HG02970 (cell line): ENCODE data around the gene LINGO3.

Source experiments
- ATAC-seq: cut with Tn5 transposase; IDR thresholded peaks from one replicate; pipeline ENCODE4 v1.9.1; 2021; ENCODE audit warnings: mild to moderate bottlenecking, moderate library complexity, moderate number of reproducible peaks; ENCODE audit not compliant: unreplicated experiment, low FRiP score

The LINGO3 gene

GRCh38 chr19:2328401-2329148, 20.6 kb upstream of the LINGO3 start, which contains the start of the genes LSM7 and SPPL2B:
Gene LSM7, minus strand, starts transcription at chr19:2328586. Its CDS starts 20 bp downstream, at chr19:2328566.
Gene SPPL2B, plus strand, starts transcription at chr19:2328684. Its CDS starts 26 bp downstream, at chr19:2328710.
- ATAC-seq: peak; percentile 77

- peak; percentile 6 for ATAC-seq
These were observed 19.9 kb upstream of the LINGO3 start for GRCh38 chr19:2327773-2328400.

GRCh38 chr19:2326699-2327360, 18.9 kb upstream of the LINGO3 start:
- ATAC-seq: no peak

DNA sequence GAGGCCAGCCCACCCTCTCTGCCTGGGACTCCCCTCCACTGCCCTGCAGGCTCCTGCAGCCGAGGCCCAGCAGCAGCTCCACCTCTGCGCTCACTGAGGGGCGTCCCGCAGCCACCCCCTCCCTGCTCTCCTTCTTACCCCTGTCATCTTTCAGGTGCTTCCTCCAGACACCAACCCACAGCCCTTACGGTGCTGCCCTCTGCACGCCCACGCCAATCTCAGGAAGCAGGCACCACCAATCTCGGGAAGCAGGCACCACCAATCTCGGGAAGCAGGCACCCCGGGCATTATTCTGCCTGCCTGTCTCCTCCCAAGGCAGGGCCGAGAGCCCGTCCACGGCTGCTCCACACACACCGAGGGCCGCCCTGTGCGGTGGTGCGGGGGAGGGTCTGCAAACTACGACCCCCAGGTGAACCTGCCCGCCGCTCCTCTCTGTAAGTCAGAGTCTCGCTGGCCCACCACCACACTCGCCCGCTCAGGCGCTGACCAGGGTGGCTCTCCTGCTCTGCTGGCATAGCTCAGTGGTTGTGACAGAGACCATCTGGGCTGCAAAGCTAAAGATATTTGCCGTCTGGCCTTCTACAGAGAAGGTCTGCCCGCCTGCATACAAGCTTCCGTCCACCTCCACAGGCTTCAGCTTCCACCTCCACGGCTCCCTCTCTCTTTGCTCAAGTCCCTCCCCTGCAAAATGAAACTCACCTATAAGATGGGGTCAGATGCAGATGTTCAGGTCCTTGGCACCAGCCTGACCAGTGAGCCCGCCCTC, 17.5 kb upstream of the LINGO3 start:
- no peak for ATAC-seq

DNA sequence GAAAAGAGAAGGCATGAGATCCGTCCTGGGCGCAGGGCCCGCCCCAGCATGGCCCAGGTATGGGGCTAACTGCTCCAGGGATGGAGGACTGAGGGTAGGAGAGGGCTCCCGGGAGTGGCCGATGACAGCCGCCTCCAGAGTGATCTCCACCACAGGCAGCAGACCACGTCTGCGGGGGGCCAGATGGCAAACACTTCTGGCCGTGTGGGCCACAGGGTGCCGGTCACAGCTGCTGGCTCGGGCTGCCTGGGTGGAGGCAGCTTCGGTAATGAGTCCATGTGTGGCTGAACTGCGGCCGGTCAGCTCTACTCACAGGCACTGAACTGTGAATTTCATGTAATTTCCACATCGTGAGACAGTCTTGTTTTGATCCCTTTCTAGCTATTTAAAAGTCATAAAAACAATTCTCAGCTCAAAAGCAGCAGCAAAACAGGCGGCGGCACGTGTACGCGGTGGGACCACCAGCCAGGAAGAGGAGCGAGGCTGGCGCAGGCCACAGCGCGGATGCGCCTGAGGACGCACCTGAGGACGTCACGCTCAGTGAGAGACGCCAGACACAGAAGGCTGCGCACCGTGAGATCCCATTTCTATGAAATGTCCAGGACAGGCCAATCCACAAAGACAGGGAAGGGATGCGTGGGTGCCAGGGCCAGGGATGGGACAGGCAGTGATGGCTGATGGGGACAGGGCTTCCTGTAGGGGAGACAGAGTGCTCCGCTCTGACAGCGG, 16.4 kb upstream of the LINGO3 start:
- no peak for ATAC-seq

GRCh38 chr19:2323707-2324106, 15.8 kb upstream of the LINGO3 start:
- no peak for ATAC-seq

DNA sequence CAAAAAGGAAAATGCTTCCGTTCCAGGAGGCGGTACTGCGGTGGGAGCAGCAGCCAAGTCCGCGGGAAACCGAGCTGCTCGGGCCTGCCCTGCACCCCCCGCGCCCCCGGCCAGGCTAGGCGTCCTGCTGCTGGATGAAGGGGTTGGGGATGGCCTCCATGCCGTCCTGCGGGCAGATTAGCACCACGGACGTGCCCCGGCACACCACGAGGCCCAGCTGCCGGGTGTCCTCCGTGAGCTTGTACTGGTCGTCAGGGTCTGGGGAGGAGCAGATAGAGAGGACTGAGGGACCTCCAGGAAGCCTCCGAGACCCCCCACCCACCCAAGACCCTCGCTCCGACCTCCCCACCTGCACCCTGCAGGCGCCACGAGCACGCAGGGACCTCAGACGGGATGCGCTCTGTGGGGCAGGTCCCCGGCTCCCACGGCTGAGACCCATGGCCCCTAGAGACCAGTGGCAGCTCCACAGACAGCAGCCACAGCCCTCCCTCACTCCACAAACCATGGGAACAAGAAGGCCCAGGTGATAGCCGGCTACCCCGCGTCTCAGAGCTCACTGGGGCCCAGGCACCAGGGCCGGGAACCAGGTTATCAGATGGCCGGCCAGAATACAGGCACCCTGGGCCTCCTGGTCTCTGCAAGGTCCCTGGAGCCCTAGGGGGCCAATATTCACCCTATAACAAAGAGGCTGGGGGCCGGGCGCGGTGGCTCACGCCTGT, 13.8 kb upstream of the LINGO3 start:
- ATAC-seq: no peak

GRCh38 chr19:2320939-2321338, 13.0 kb upstream of the LINGO3 start:
- ATAC-seq: no peak

DNA sequence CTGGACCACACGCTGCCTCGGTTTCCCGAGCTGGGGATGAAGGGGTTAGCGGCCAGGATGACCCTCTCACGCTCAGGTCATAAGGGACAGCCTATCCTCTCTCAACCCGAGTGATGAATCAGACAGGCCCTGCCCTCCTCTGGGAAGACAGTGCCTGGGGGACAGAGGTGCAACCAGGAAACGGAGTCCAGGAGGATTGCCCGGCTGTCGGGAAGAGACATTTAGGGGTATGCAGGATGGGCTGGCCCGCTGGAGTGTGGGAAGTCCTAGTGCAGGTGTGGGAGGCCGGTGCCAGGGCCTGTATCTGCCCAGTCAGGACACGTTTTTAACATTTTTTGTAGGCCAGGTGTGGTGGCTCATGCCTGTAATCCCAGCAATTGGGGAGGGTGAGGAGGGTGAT, 12.1 kb upstream of the LINGO3 start:
- no peak for ATAC-seq

GRCh38 chr19:2319551-2319950, 11.6 kb upstream of the LINGO3 start:
- ATAC-seq: no peak

- ATAC-seq: no peak
These were observed 11.0 kb upstream of the LINGO3 start for GRCh38 chr19:2318923-2319322.

GRCh38 chr19:2317756-2318155, 9.8 kb upstream of the LINGO3 start:
- no peak for ATAC-seq

GRCh38 chr19:2317300-2317699, 9.3 kb upstream of the LINGO3 start:
- ATAC-seq: no peak

- ATAC-seq: no peak
These were observed 7.9 kb upstream of the LINGO3 start for GRCh38 chr19:2315818-2316353.

GRCh38 chr19:2315121-2315817, 7.3 kb upstream of the LINGO3 start:
- ATAC-seq: no peak

GRCh38 chr19:2312820-2313501, 5.0 kb upstream of the LINGO3 start:
- ATAC-seq: no peak

DNA sequence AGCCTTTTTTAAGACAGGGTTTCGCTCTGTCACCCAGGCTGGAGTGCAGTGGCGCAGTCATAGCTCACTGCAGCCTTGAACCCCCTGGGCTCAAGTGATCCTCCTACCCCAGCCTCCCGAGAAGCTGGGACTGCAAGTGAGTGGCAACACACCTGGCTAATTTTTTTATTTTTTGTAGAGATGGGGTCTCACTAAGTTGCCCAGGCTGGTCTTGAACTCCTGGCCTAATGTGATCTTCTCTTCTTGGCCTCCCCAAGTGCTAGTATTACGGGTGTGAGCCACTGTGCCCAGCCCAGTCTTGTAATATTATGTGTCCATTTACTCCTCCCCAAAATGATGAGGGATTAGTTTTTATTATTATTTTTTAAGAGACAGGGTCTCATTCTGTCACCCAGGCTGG, 3.1 kb upstream of the LINGO3 start:
- ATAC-seq: no peak

- no peak for ATAC-seq
These were observed 1.9 kb upstream of the LINGO3 start for GRCh38 chr19:2309734-2310362.
